Mononuclear cell (primary cell): ENCODE results near the gene SLC38A9. TPM values are rescaled to one million over a fixed set of nuclear protein-coding genes. Genes with fewer than 3 reads are reported as not detected.
A peak's percentile ranks its signal among the peaks of the same experiment; 100 is the strongest.
"Not testable (repeated sequence)": the region's sequence is repeated elsewhere in the genome, so short reads cannot be mapped to it uniquely, and the experiment has no call there.

ENCODE experiments used
- H3K27me3 ChIP-seq: 2 replicates; pipeline ENCODE4 v1.6.0; 2011; ENCODE audit warnings: low read length, control low read depth; ENCODE audit not compliant: insufficient read depth
- H3K4me1 ChIP-seq: 2 replicates; pipeline ENCODE4 v1.5.1; 2011; ENCODE audit warnings: mild to moderate bottlenecking, low read length, control low read depth; ENCODE audit not compliant: insufficient read depth
- H3K4me3 ChIP-seq: 2 replicates; pipeline ENCODE4 v1.5.1; 2011; ENCODE audit warnings: mild to moderate bottlenecking, low read length, moderate library complexity
- H3K9me3 ChIP-seq: 2 replicates; pipeline ENCODE4 v1.5.1; 2011; ENCODE audit warnings: low read depth, mild to moderate bottlenecking, control low read depth, low read length
- total RNA-seq: library from RNA; depleted of rRNA; stranded (reverse); fragments of >200 nt; gene quantifications from one replicate; pipeline ENCODE4 v1.2.3, GENCODE V29; 2012

The SLC38A9 gene, protein sequence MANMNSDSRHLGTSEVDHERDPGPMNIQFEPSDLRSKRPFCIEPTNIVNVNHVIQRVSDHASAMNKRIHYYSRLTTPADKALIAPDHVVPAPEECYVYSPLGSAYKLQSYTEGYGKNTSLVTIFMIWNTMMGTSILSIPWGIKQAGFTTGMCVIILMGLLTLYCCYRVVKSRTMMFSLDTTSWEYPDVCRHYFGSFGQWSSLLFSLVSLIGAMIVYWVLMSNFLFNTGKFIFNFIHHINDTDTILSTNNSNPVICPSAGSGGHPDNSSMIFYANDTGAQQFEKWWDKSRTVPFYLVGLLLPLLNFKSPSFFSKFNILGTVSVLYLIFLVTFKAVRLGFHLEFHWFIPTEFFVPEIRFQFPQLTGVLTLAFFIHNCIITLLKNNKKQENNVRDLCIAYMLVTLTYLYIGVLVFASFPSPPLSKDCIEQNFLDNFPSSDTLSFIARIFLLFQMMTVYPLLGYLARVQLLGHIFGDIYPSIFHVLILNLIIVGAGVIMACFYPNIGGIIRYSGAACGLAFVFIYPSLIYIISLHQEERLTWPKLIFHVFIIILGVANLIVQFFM
- total RNA-seq = 20.4 TPM

DNA sequence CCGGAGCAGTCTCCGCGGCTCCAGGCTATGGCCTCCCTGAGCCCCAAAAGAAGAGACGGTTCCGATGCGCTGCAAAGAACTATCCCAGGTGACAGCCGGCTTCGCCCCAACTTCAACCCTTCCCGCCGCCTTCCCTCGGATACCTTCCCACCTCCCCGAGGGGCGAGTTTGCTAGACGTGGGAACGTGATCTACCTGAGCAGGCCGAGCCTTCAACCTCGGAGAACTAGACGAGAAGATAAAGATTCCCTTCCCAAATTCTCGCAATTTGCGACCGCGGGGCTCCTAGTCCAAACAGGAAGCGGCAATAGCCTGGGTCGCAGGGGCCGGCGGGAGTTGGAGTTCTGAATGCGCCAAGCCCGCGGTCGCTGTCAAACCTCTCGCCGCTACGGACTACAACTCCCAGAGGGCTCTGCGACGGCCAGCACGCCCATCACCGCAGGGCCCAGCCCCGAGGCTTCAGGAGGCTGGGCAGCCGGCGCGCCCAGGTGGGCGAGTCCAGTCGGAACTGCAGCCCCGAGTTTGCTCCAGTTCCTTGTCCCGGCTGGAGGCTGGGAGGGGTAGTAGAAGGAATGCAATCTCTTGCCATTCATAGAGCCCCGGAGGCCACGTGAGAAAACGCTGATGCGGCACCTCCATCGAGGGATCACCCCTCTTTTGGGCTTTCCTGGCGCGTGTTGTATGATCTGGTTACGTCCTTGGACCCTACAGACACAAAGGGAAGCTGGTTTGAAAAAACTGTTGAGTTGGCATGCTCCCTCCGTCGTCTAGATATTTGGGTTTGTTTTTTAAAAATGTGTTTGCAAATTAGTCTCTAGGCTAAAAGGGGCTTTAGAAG is at the start of gene SLC38A9:
Gene SLC38A9, minus strand, starts transcription at position 302 of the 837 bp plus-strand sequence. CDS start 14,366 bp downstream, outside the sequence.
- H3K4me3 ChIP-seq = peak within 1 kb of the TSS; percentile 98
- H3K4me1 ChIP-seq = peaks cover 19% of the 10 kb centered on the region
- no peaks in the 10 kb centered on the region for H3K9me3 ChIP-seq
- H3K27me3 ChIP-seq = no peaks in the 10 kb centered on the region

DNA sequence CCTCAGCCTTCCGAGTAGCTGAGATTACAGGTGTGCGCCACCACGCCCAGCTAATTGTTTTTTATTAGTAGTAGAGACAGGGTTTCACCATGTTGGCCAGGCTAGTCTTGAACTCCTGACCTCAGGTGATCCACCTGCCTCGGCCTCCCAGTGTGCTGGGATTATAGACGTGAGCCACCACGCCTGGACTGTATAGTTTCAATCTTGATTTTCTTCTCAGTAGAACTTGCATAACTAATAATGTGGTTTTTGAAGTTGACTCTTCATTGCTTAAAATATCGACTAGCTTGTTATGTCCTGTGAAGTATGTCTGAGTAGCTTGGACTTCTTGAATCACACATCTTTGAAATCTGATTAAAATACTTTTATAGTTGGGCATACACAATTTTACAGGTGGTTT is 49.6 kb upstream of the SLC38A9 start:
- not testable (repeated sequence) for H3K4me3 ChIP-seq, H3K9me3 ChIP-seq, H3K4me1 ChIP-seq
- H3K27me3 ChIP-seq = peaks cover 23% of the 10 kb centered on the region

DNA sequence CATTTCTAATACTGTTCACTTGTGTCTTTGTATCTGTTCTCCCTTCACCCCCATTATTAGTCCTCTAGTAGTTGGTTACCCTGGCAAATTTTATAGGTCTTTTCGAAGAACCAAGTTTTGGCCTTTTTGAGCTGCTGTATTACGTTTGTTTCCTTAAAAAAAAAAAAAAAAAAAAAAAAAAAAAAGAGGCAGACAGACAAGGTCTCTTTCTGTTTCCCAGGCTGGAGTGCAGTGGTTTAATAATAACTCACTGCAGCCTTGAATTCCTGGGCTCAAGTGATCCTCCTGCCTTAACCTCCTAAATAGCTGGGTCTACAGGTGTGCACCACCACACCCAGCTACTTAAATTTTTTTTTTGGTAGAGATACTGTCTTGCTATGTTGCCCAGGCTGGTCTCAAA is 46.6 kb upstream of the SLC38A9 start:
- peaks cover 23% of the 10 kb centered on the region for H3K27me3 ChIP-seq
- no peaks in the 10 kb centered on the region for H3K4me1 ChIP-seq
- H3K4me3 ChIP-seq = no peak overlapping the region
- no peaks in the 10 kb centered on the region for H3K9me3 ChIP-seq

DNA sequence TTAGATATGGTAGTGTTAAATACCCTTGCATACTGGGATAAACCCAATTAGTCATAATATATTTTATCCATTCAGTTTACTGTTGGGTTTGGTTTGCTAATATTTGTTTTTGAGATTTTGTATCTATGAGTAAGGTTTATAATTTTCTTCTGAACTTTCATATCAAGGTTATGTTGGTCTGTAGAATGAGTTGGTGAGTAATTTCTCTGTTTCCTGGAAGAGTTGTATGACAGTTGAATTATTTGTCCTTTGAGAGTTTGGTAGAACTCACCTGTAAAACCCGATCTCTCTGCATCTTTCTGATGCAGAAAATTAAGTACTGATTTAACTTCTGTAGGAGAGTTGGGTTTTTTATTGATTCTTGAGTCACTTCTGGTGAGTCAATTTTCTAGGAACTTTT is 46.1 kb upstream of the SLC38A9 start:
- no peak overlapping the region for H3K4me3 ChIP-seq
- H3K4me1 ChIP-seq = no peaks in the 10 kb centered on the region
- peaks cover 23% of the 10 kb centered on the region for H3K27me3 ChIP-seq
- no peaks in the 10 kb centered on the region for H3K9me3 ChIP-seq

DNA sequence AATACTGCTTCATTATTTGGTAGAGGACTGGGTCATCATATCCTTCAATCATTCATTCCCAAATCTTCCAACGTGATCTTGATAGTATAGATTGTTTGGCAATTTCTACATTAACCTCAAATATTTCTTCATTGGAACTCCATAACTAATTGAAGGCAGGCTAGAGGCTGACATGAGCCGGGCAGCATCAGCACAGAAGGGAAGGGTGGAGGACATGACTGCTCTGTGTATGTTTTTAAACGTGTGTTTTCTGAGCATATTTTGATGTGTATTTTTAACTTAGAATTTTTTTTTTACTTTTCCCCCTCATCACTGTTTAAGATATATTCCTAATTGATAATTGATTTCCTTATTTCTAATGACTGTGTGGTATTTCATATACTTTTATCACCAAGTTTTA is 38.4 kb upstream of the SLC38A9 start:
- H3K4me3 ChIP-seq = no peak overlapping the region

DNA sequence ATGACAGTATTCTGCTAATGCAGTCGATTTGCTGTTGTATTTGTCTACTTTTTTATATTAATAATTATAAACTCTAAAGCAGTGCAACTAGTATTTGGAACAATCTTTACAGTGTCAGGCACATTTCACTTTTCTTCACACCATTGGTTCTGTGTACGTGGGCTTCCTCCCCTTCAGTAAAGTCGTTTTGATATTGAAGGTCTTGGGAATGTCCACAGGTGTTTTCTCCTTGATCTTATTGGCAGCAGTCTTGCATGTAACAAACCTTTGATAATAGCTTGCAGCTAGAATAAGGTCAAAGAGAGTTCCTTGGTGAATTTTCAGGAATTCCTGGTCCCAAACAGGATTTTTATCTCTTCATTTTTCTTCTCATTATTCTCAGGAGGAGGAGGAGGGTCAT is 37.9 kb upstream of the SLC38A9 start:
- no peaks in the 10 kb centered on the region for H3K9me3 ChIP-seq

More for the DNA sequence above, 38.4 kb upstream of the SLC38A9 start:
- H3K9me3 ChIP-seq = no peaks in the 10 kb centered on the region
- no peaks in the 10 kb centered on the region for H3K4me1 ChIP-seq
- H3K27me3 ChIP-seq = no peaks in the 10 kb centered on the region

DNA sequence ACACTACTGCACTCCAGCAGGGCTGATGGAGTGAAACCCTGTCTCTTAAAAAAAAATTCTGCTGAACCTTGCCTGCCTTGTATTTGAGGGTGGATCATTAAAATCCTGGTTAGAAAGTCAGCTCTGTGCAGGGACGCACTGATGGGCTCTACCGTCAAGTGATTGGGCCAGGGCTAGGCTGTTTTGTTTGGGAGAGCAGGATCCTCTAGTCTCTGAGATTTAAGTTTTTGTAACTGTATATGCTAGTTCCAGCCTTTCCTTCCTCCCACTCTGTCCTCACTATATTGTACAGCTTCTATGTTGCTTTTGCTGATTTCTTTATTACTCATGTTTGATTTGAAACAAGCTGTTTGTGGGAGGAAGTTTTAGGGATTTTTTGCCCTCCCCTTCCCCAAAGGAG is 37.3 kb upstream of the SLC38A9 start:
- no peaks in the 10 kb centered on the region for H3K9me3 ChIP-seq
- H3K27me3 ChIP-seq = no peaks in the 10 kb centered on the region
- no peak overlapping the region for H3K4me3 ChIP-seq
- H3K4me1 ChIP-seq = no peaks in the 10 kb centered on the region

More for the DNA sequence above, 37.9 kb upstream of the SLC38A9 start:
- Histone ChIP-seq H3K4me1 (no peaks in the 10 kb centered on the region), H3K4me3 (no peak overlapping the region), H3K27me3 (no peaks in the 10 kb centered on the region)

DNA sequence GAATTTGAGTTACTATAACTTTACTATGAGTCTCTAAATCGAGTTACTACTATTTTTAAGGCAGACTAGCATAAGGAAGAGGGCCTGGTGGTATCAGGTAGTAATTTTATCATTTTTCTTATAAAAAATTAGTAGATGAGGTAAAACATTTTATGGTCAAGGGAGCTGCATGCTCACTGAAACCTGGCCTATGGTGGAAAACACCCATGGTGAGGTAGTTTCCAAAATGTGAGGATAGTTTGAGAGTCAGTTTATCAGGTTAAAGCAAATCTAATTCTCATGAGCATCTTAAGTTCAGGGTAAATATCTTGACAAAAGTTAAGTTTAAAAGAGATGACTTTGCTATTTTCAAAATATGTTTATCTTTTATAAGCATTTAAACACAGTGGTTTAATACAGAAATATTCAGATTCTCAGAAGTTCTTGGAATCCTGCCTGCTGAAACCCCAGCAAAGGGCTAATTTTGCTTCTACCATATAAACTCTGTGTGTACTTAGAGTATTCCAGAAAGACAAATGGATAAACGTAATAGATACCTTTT is 35.7 kb upstream of the SLC38A9 start:
- H3K9me3 ChIP-seq = no peaks in the 10 kb centered on the region
- H3K27me3 ChIP-seq = no peaks in the 10 kb centered on the region
- H3K4me3 ChIP-seq = no peak overlapping the region
- H3K4me1 ChIP-seq = no peaks in the 10 kb centered on the region

DNA sequence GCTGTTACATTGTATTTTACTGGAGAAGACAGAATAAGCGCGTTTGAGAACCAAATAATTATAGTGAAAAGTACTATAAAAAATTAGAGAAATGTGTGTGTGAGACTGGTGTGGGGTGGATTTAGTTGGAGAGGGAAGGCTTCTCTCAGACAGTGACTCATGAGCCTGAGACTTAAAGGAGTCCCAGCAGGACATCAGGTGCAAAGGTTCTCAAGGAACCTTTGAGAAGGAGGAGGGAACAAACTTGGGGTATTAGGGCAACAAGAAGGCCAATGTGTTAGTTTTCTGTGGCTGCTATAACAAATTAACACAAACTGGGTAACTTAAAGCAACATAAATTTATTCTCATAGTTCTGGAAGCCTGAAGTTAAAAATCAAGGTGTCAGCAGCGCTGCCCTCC is 30.7 kb upstream of the SLC38A9 start:
- Histone ChIP-seq H3K9me3 (no peaks in the 10 kb centered on the region), H3K4me1 (no peaks in the 10 kb centered on the region), H3K4me3 (no peak overlapping the region), H3K27me3 (no peaks in the 10 kb centered on the region)

DNA sequence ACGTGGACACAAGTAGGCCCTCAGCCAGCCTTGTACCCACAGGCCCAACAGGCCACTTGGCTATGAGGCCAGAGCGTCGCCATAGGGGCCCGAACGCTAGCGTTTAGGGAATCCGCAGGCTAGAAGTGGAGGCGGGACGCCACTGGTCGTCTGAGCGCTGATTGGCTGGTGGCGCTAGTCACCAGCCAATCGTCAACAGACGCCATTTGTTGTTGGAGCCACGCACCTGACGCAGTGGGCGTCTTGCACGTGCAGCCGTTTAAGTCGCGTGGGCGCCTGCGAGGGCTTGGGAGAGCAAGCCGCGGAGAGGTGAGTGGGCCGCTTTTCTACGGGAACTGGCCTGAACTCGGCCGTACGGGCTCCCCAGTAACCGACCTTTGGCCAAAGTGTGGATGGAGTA is 25.7 kb upstream of the SLC38A9 start, which contains the start of gene DDX4:
Gene DDX4, plus strand, starts transcription at position 269 of the 400 bp plus-strand sequence. CDS start 903 bp downstream, outside the sequence.
- H3K27me3 ChIP-seq = no peaks in the 10 kb centered on the region
- H3K4me1 ChIP-seq = no peaks in the 10 kb centered on the region
- H3K4me3 ChIP-seq = no peak within 1 kb of the TSS
- no peaks in the 10 kb centered on the region for H3K9me3 ChIP-seq

DNA sequence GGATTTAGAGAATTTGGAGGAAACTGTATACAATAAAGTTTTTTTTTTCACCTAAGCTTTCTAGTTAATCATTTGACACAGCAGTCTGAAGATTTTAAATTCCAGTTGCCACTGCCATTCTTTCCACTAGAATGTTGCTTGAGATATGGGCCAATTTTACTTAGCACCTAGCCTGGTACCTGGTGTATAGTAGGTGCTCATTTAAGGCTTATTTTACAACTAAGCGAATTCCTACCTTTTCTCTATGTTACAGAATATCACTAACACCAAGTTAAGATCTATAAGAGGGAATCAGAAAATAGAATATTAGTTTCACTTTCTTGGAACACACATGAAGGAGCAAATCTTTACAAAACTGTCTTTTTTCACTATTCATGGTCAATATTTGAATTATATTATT is 22.5 kb upstream of the SLC38A9 start:
- H3K27me3 ChIP-seq = no peaks in the 10 kb centered on the region
- H3K9me3 ChIP-seq = no peaks in the 10 kb centered on the region
- no peak overlapping the region for H3K4me3 ChIP-seq
- no peaks in the 10 kb centered on the region for H3K4me1 ChIP-seq

DNA sequence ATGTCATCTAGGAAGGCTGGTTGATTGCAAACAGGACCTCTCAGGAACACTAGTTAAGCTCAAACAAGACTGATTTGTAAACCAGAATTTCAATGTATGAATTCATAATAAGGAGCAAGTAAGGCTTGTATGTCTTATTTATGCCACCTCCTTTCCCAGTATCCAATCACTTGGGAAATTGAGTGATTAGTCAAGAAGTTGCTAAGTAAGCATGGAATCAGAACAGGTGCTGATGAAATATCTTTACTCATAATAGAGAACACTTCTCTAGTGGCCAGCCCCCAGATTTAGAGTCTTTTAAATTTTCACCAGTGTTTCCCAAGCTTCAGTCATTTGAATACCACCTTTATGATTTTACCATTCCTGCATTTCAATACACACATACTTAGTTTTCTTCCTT is 20.5 kb upstream of the SLC38A9 start:
- Histone ChIP-seq H3K4me3 (no peak overlapping the region), H3K9me3 (no peaks in the 10 kb centered on the region), H3K4me1 (no peaks in the 10 kb centered on the region), H3K27me3 (no peaks in the 10 kb centered on the region)

DNA sequence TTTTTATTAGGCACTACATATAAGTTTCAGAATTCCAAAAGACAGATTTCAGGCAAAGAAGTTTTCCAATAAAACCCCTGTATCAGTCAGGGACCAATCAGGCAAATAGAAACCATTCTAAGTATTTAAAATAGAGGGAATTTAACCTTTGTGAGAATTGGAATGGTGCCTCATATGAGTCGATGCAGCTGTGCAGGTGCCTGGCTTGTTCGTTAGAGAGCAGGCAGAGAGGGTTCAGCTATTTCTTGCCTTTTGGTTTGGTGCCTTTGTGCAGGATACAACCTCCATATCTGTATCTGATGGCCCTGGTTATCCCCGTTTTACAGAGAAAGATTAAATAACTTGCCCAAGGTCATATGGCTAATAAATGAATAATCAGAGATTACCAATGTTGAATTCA is 19.7 kb upstream of the SLC38A9 start:
- H3K4me1 ChIP-seq = no peaks in the 10 kb centered on the region

DNA sequence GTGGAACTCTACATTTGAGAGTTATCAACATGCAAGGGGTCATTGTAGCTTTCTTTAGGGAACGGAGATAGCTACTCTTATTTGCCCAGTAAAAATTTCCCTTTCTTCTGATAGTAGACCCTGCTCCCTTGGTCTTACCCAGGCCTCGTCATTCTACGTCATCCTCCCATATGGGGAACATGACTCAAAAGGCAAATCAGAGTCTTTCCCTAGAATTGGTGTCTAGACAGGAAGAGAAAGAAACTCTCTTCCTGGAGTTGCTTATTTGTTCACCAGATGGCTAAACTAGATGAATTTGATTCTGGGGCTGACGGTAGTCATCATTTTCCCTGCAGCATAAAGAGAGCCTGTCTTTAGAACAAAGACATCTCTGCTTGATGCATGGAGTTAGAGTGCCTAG is 12.2 kb upstream of the SLC38A9 start:
- Histone ChIP-seq H3K9me3 (no peaks in the 10 kb centered on the region), H3K27me3 (no peaks in the 10 kb centered on the region), H3K4me1 (no peaks in the 10 kb centered on the region), H3K4me3 (no peak overlapping the region)

More for the DNA sequence above, 19.7 kb upstream of the SLC38A9 start:
- Histone ChIP-seq H3K9me3 (no peaks in the 10 kb centered on the region), H3K27me3 (no peaks in the 10 kb centered on the region), H3K4me3 (no peak overlapping the region)

DNA sequence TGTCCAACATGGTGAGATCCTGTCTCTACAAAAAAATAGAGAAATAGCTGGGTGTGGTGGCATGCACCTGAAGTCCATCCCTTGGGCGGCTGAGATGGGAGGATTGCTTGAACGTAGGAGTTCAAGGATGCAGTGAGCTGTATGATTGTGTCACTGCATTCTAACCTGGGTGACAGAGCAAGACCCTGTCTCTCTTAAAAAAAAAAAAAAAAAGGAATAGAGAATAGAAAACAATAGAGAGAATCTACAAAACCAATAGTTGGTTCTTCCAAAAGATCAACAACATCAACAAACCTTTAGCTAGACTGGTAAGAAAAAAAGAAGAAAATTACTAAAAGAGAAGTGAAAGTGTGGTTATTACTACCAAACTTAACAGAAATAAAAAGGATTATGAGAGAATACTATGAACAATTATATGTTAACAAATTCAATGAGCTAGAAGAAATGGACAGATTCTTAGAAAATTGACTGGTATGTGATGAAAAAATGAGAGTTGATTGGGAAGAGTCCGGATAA is 8.1 kb upstream of the SLC38A9 start:
- Histone ChIP-seq H3K27me3 (no peaks in the 10 kb centered on the region), H3K9me3 (no peaks in the 10 kb centered on the region), H3K4me3 (no peak overlapping the region), H3K4me1 (no peaks in the 10 kb centered on the region)
